Measurements from ENCODE around the gene RILPL1. TPM values are rescaled to one million over a fixed set of nuclear protein-coding genes. Genes with fewer than 3 reads are reported as not detected.
"Not testable (repeated sequence)": the region's sequence is repeated elsewhere in the genome, so short reads cannot be mapped to it uniquely, and the experiment has no call there.

Gene RILPL1
- total RNA-seq, 2 experiments from 2014 or later, result 2.9 TPM

- Mint-ChIP-seq H3K27me3 (no peaks in the 10 kb centered on the region), H3K36me3 (ENCODE audit: low read depth) (no peaks in the 10 kb centered on the region), H3K4me1 (ENCODE audit: low read depth) (no peaks in the 10 kb centered on the region), H3K9me3 (no peaks in the 10 kb centered on the region), H3K27ac (no peak overlapping the region), H3K4me3 (no peak overlapping the region)
- CTCF ChIA-PET, result interaction anchor here (1.2 kb wide), 1 partner anchor 10 kb away, joined by 3 read pairs; no protein-coding TSS in a partner anchor
- DNase-seq (no peak), ATAC-seq (no peak)
- intact Hi-C loops (cut with micrococcal nuclease), result no loop called here
- TF ChIP-seq CTCF (IDR thresholded peaks at IDR 0.05), result no peak
- POLR2A ChIA-PET, result no interaction called here
Observed at GRCh38 chr12:123498126-123498825, 35.2 kb downstream of the RILPL1 start.

GRCh38 chr12:123497065-123497464, 36.5 kb downstream of the RILPL1 start:
- CTCF ChIA-PET, result interaction anchor here (1.2 to 2.0 kb wide), 2 partner anchors 11 to 38 kb away, joined by 3 to 5 read pairs; no protein-coding TSS in a partner anchor
- intact Hi-C loops (cut with micrococcal nuclease), result no loop called here
- Mint-ChIP-seq H3K27me3 (no peaks in the 10 kb centered on the region), H3K36me3 (ENCODE audit: low read depth) (no peaks in the 10 kb centered on the region), H3K4me3 (no peak overlapping the region), H3K27ac (no peak overlapping the region), H3K4me1 (ENCODE audit: low read depth) (no peaks in the 10 kb centered on the region), H3K9me3 (no peaks in the 10 kb centered on the region)
- ATAC-seq, result no peak
- DNase-seq, result no peak
- POLR2A ChIA-PET, result interaction anchor here (0.6 kb wide), 1 partner anchor 134 kb away, joined by 4 read pairs; no protein-coding TSS in a partner anchor
- TF ChIP-seq CTCF (IDR thresholded peaks at IDR 0.05), result no peak

- H3K4me1 Mint-ChIP-seq (ENCODE audit: low read depth), result no peaks in the 10 kb centered on the region
- no peak for DNase-seq
- no peak overlapping the region for H3K4me3 Mint-ChIP-seq
- no peaks in the 10 kb centered on the region for H3K9me3 Mint-ChIP-seq
- ChIA-PET CTCF (no interaction called here), POLR2A (interaction anchor here (0.6 to 0.7 kb wide), 2 partner anchors 11 to 190 kb away, joined by 3 to 4 read pairs; no protein-coding TSS in a partner anchor)
- ATAC-seq, result no peak
- no peak for TF ChIP-seq CTCF (IDR thresholded peaks at IDR 0.05)
- H3K27ac Mint-ChIP-seq, result no peak overlapping the region
- no peaks in the 10 kb centered on the region for H3K27me3 Mint-ChIP-seq
- no peaks in the 10 kb centered on the region for H3K36me3 Mint-ChIP-seq (ENCODE audit: low read depth)
- intact Hi-C loops (cut with micrococcal nuclease), result no loop called here
Observed at GRCh38 chr12:123494124-123494851, 39.2 kb downstream of the RILPL1 start.

- H3K4me3 Mint-ChIP-seq; DNase-seq; H3K4me1 Mint-ChIP-seq (ENCODE audit: low read depth); H3K36me3 Mint-ChIP-seq (ENCODE audit: low read depth); H3K27me3 Mint-ChIP-seq; ATAC-seq; H3K27ac Mint-ChIP-seq; POLR2A ChIA-PET; H3K9me3 Mint-ChIP-seq; intact Hi-C loops (cut with micrococcal nuclease); CTCF ChIA-PET: not testable (repeated sequence)
Observed at GRCh38 chr12:123492339-123493039, 41.0 kb downstream of the RILPL1 start.

- ChIA-PET CTCF (no interaction called here), POLR2A (no interaction called here)
- Mint-ChIP-seq H3K36me3 (ENCODE audit: low read depth) (no peaks in the 10 kb centered on the region), H3K27me3 (no peaks in the 10 kb centered on the region), H3K9me3 (no peaks in the 10 kb centered on the region), H3K27ac (no peak overlapping the region), H3K4me1 (ENCODE audit: low read depth) (no peaks in the 10 kb centered on the region), H3K4me3 (no peak overlapping the region)
- no peak for TF ChIP-seq CTCF (IDR thresholded peaks at IDR 0.05)
- ATAC-seq (no peak), DNase-seq (no peak)
- intact Hi-C loops (cut with micrococcal nuclease), result no loop called here
Observed at GRCh38 chr12:123491481-123491880, 42.0 kb downstream of the RILPL1 start.

All from activated CD8-positive, alpha-beta T cell treated with anti-CD3 and anti-CD28 coated beads for 36 hours (primary cell).